C1 segment of cervical spinal cord (tissue), 14 donors: ENCODE results near the gene CSNK1G3.

Experiments
- DNase-seq, 14 donors: peaks; one replicate each; lab custom pipeline; 2025; lab: John Stamatoyannopoulos, UW

Gene CSNK1G3

GRCh38 chr5:123557907-123558306 lies 45.9 kb downstream of the CSNK1G3 start:
- DNase-seq: no peak

- no peak for DNase-seq
These were observed 46.9 kb downstream of the CSNK1G3 start for GRCh38 chr5:123558762-123559433.

- no peak for DNase-seq
These were observed 47.4 kb downstream of the CSNK1G3 start for GRCh38 chr5:123559434-123559775.

- DNase-seq: no peak
These were observed 49.3 kb downstream of the CSNK1G3 start for GRCh38 chr5:123561230-123561629.

- DNase-seq: no peak
These were observed 60.0 kb downstream of the CSNK1G3 start for GRCh38 chr5:123571927-123572326.

GRCh38 chr5:123578390-123578789 lies 66.4 kb downstream of the CSNK1G3 start:
- DNase-seq: no peak

- DNase-seq: no peak
These were observed 67.4 kb downstream of the CSNK1G3 start for GRCh38 chr5:123579410-123579809.

- no peak for DNase-seq
These were observed 70.7 kb downstream of the CSNK1G3 start for GRCh38 chr5:123582550-123583285.

GRCh38 chr5:123585871-123586270 lies 73.9 kb downstream of the CSNK1G3 start:
- DNase-seq: no peak

- DNase-seq: no peak
These were observed 82.5 kb downstream of the CSNK1G3 start for GRCh38 chr5:123594434-123594833.

GRCh38 chr5:123597018-123597417 lies 85.0 kb downstream of the CSNK1G3 start:
- DNase-seq: no peak

- DNase-seq: no peak
These were observed 86.2 kb downstream of the CSNK1G3 start for GRCh38 chr5:123598028-123598689.

GRCh38 chr5:123599171-123599570 lies 87.2 kb downstream of the CSNK1G3 start:
- no peak for DNase-seq

- no peak for DNase-seq
These were observed 89.6 kb downstream of the CSNK1G3 start for GRCh38 chr5:123601610-123602009.

GRCh38 chr5:123605822-123606221 lies 93.8 kb downstream of the CSNK1G3 start:
- DNase-seq: no peak

- DNase-seq: no peak
These were observed 98.2 kb downstream of the CSNK1G3 start for GRCh38 chr5:123610209-123610608.

- peak in 1 of 14 donors; percentile 27 for DNase-seq
These were observed 98.9 kb downstream of the CSNK1G3 start for GRCh38 chr5:123610665-123611405.

- no peak for DNase-seq
These were observed 99.4 kb downstream of the CSNK1G3 start for GRCh38 chr5:123611406-123611709.

GRCh38 chr5:123617561-123617960 lies 105.6 kb downstream of the CSNK1G3 start:
- no peak for DNase-seq

- DNase-seq: no peak
These were observed 114.1 kb downstream of the CSNK1G3 start for GRCh38 chr5:123626051-123626450.

- no peak for DNase-seq
These were observed 117.0 kb downstream of the CSNK1G3 start for GRCh38 chr5:123628860-123629544.

- no peak for DNase-seq
These were observed 124.0 kb downstream of the CSNK1G3 start for GRCh38 chr5:123636006-123636405.
